Fibroblast of pulmonary artery (primary cell): ENCODE results near the gene MYADM.

Experiments used
- DNase-seq: peaks from one replicate; pipeline ENCODE4 v3.0.0-alpha.2; 2010; ENCODE audit warnings: low read depth
- H3K4me3 ChIP-seq: replicated peaks from 2 replicates; pipeline ENCODE4 v1.5.1; 2011; ENCODE audit warnings: low read depth, mild to moderate bottlenecking, control low read depth, low read length, moderate library complexity
- TF ChIP-seq, protein P1 (sequence below): IDR thresholded peaks from 2 replicates; pipeline ENCODE4 v1.5.1; 2011; ENCODE audit warnings: mild to moderate bottlenecking, control low read depth, low read length, inconsistent platforms; ENCODE audit errors: missing control alignments

Gene MYADM

DNA sequence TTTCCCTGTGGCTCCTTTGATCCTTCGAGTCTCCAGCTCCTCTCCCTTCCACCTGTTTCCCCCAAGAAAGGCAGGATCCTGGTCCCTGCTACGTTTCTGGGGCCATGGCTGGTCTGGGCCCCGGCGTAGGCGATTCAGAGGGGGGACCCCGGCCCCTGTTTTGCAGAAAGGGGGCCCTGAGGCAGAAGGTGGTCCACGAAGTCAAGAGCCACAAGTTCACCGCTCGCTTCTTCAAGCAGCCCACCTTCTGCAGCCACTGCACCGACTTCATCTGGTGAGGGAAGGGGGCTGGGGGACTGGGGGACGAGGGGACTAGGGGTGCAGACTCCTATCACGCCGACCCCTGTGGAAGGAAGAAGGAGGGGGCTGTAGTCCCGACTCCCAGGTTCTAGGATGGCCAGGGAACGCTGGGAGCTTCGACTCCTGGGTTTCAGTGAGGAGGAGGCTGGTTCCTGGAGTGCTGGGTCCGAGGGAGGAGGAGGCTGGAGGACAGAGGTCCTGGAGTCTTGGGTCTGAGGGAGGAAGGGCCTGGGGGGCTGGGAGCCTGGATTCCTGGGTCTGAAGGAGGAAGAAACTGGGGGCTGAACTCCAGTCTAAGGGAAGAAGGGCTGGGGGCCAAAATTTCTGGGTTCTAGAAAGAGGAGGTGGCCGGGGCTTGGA, 14.8 kb downstream of the MYADM start:
- TF ChIP-seq, protein P1, sequence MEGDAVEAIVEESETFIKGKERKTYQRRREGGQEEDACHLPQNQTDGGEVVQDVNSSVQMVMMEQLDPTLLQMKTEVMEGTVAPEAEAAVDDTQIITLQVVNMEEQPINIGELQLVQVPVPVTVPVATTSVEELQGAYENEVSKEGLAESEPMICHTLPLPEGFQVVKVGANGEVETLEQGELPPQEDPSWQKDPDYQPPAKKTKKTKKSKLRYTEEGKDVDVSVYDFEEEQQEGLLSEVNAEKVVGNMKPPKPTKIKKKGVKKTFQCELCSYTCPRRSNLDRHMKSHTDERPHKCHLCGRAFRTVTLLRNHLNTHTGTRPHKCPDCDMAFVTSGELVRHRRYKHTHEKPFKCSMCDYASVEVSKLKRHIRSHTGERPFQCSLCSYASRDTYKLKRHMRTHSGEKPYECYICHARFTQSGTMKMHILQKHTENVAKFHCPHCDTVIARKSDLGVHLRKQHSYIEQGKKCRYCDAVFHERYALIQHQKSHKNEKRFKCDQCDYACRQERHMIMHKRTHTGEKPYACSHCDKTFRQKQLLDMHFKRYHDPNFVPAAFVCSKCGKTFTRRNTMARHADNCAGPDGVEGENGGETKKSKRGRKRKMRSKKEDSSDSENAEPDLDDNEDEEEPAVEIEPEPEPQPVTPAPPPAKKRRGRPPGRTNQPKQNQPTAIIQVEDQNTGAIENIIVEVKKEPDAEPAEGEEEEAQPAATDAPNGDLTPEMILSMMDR, result no peak
- no peak overlapping the region for H3K4me3 ChIP-seq
- no peak for DNase-seq

DNA sequence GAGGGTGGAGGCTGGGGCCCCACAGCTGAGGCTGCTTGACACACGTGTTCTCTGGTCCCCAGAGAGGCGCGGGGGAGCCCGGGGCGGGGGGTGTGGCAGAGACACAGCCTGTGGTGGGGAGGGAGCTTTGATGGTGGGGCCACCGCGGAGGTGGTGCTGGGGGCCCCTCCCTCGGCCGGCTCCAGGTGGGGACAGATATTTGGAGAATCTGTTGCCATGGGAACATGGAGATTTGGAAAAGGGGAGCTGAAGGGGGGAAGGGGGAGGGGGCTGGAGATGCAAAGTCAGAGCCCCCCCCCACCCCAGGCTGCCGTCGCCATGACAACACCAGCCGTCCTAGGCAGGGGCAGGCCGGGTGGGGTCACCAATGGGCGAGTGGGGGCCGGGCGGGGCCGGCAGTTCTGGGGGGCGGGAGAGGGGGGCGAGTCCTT, 15.6 kb downstream of the MYADM start:
- no peak overlapping the region for H3K4me3 ChIP-seq
- TF ChIP-seq, protein P1, result no peak
- no peak for DNase-seq

DNA sequence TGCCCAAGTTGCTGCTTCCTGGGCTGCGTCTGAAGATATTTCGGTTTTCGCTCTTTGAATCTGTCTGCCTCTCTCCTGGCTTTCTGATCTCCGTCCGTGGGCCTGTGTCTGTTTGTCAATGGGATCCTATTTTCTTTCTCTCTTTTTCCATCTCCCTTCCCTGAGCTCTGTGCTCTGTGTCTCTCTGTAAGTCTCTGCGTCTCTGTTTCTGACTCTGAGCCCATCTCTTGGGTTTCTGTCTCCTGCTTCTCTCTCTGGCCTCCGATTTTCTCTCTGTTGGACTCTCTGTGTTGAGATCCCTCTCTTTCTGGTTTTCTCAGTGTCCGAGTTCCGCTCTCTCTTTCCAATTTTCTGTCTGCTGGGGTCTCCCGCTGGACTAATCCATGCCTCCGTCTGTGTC, 16.1 kb downstream of the MYADM start:
- TF ChIP-seq, protein P1, result no peak

DNA sequence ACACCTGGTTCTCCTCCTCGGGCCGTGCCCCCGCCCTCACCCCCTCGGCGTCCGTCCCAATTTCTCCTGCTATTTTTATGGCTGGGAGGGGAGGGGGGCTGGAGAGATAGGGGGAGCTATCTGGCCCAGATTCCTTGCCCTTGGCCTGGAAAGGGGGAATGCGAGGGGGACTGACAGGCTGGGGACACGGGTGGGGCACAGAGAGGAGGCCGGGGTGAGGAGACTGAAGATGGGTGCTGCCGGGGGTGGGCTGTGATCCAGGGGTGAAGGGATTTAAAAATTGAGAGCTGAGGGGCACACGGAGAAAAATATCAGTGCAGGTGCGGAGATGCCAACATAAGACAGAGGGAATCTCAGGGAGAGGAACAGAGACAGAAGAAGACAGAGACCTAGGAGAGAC, 16.6 kb downstream of the MYADM start:
- TF ChIP-seq, protein P1, result no peak
- no peak for DNase-seq
- H3K4me3 ChIP-seq, result no peak overlapping the region

More for the DNA sequence above, 16.1 kb downstream of the MYADM start:
- no peak for DNase-seq
- no peak overlapping the region for H3K4me3 ChIP-seq

DNA sequence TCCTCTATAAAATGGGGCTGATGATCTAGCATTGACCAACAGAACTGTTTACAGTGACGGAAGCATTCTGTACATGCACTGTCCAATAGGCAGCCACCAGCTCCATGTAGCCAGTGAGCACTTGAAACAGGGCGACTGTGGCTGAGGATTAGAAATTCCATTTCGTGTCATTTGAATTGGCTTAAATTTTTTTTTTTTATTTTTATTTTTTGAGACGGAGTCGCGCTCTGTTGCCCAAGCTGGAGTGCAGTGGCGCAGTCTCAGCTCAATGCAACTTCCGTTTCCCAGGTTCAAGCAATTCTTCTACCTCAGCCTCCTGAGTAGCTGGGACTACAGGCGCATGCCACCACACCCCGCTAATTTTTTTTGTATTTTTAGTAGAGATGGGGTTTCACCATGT, 17.4 kb downstream of the MYADM start:
- H3K4me3 ChIP-seq, result no peak overlapping the region
- DNase-seq, result no peak
- TF ChIP-seq, protein P1, result no peak

DNA sequence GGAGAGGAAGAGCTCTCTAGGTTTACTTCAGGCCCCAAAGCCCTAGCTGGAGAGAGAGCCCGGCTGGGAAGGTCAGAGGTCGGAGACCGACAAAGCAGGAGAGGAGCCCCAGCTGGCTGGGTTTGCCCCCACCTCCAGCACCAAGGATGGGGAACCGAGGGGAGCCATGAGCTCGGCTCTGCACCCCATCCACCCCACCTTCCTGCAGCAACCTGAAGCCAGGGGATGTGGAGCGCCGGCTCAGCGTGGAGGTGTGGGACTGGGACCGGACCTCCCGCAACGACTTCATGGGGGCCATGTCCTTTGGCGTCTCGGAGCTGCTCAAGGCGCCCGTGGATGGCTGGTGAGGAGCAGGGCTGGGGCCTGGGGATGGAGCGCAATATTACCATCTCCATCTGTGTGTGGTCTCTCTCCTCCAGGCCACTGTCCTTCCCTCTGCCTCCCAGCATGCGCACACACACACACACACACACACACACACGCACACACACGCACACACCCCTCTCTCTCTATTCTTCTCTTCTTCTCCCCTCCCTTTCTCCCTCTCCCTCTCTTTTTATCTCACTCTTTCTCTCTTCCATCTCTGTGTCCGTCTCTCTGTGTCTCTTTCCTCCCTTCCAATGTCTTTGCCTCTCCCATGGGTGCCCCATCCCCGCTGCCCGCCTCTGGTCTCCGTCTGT, 24.8 kb downstream of the MYADM start:
- no peak for DNase-seq
- TF ChIP-seq, protein P1, result no peak
- H3K4me3 ChIP-seq, result no peak overlapping the region

DNA sequence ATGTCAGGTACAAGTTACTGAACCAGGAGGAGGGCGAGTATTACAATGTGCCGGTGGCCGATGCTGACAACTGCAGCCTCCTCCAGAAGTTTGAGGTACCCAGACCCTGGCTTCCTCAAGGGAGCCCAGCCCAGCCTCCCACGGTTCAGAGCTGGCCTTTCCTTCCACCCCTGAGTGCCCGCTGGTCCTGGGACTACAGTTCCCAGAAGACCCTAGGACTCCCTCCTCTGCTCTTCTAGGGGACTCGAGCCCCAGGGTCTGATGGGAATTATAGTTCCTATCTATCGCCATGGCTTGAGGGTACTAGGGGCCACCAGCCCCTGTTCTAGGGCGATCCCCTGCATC, 25.3 kb downstream of the MYADM start:
- no peak overlapping the region for H3K4me3 ChIP-seq
- TF ChIP-seq, protein P1, result no peak
- no peak for DNase-seq
